ENCODE measurements around the gene TAS2R38.

GRCh38 chr7:141956084-141956483, 17.5 kb downstream of the TAS2R38 start:
- TF ChIP-seq HMGXB4 (CRISPR knock-in tag; IDR thresholded peaks at IDR 0.05), result no peak
- no peak for TF ChIP-seq RELA (CRISPR knock-in tag; IDR thresholded peaks at IDR 0.05; ENCODE audit: borderline replicate concordance)
- no peak for TF ChIP-seq ZBTB43 (CRISPR knock-in tag; IDR thresholded peaks at IDR 0.05)

All from WTC11 (cell line).